GM19438 (cell line): ENCODE results near the gene OCEL1.
A peak's percentile ranks its signal among the peaks of the same experiment; 100 is the strongest.

Experiments used
- ATAC-seq: cut with Tn5 transposase; IDR thresholded peaks from one replicate; pipeline ENCODE4 v1.9.1; 2021; ENCODE audit warnings: low read depth; ENCODE audit not compliant: unreplicated experiment

Gene OCEL1

DNA sequence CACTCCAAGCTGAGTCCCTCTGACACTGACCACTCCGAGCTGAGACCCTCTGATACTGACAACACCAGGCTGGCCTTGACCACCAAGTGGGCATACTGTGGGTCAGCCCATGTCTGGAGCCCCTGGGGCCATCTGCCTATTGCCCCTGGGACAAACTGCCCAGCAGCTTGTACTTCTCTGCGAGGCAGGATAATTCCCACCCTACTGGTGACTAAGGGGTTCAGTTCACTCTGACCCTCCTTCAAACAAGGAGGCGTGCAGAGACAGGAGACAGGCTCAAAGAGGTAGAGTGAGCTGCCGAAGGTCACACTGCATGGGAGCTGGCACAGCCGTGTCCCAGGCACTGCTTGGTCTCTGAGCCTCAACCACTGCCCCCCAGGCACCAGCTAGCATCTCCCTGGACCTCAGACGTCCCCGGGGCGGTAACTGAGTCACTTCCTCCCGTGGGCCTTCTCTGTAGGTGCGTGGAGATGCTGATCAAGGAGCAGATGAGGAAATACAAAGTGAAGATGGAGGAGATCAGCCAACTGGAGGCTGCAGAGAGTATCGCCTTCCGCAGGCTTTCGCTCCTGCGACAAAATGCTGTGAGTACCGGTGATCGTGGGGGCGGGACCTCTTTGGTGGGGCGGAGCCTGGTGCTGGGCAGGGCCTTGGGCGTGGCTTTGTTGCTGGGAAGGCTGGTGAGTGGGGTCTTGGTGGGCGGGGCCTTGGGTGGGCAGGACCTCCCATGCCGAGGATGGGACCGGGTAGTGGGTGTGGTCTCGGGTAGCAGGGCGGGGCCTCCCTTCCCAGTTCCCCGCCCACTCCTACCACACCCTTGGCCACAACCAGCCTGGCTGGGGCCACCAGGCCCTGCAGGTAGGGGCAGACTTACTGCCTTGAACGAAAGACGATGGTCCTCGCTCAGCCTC lies 16.6 kb upstream of the OCEL1 start:
- ATAC-seq = no peak

DNA sequence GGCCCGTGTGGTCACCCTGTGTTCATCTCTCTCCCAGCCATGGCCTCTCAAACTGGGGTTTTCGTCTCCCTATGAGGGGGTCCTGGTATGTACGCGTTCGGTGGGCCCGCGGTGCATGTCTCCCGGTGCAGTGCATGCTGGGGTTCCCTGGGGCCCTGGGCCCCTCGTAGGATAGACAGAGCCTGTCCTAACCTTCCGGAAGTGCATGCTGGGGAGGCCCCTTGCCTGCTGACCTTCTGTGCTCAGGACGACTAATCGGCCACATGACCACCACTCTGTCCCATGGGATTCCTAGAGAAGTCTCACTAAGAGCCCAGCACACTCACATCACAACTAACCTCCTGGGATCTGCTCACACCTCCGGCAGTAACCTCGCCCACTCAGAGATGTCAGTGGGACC lies 15.7 kb upstream of the OCEL1 start:
- ATAC-seq = no peak

DNA sequence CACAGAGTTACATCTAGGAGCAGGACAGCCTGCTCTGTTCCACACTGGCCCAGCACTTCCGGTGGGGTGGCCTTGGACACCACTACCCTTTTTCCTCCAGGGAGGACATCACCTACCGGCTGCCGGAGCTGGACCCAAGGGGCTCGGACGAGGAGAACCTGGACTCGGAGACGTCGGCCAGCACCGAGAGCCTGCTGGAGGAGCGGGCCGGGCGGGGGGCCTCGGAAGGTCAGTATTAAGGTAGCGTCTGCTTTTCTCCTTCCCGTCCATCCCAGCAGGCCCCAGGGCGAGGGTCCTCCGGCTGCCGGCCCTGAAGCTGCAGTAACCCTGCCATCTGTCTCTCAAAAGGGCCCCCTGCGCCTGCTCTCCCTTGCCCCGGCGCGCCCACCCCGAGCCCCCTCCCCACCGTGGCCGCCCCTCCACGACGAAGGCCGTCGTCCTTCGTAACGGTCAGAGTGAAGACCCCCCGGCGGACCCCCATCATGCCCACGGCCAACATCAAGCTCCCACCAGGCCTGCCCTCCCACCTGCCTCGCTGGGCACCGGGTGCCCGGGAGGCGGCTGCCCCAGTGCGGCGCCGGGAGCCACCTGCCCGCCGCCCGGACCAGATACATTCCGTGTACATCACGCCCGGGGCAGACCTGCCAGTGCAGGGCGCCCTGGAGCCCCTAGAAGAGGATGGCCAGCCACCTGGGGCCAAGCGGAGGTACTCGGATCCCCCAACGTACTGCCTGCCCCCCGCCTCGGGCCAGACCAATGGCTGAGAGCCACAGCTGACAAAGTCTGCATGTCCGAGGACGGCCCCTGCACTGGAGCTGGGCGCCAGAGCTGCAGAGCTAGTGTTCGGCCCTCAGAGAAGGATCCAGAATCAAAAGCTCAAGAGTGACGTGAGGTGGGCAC lies 14.2 kb upstream of the OCEL1 start:
- ATAC-seq = no peak

DNA sequence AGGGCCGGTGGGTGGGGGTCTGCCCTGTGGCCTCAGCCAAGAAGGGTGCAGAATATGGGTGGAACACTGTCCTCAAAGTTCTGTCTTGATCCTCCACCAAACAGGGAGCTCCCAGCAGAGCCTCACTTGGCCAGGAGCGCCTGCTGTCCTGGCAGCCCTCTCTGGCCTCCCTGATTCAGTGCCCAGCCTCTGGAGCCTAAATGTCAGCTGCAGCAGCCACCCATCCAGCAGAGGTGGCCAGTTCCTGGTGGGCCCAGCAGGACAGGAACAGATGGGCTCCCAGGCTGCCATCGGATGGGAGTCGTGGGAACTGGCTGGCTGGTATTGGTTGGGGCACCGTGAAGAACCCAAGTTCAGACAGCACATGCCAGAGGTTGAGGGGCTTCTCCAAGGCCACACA lies 12.7 kb upstream of the OCEL1 start:
- ATAC-seq = no peak

DNA sequence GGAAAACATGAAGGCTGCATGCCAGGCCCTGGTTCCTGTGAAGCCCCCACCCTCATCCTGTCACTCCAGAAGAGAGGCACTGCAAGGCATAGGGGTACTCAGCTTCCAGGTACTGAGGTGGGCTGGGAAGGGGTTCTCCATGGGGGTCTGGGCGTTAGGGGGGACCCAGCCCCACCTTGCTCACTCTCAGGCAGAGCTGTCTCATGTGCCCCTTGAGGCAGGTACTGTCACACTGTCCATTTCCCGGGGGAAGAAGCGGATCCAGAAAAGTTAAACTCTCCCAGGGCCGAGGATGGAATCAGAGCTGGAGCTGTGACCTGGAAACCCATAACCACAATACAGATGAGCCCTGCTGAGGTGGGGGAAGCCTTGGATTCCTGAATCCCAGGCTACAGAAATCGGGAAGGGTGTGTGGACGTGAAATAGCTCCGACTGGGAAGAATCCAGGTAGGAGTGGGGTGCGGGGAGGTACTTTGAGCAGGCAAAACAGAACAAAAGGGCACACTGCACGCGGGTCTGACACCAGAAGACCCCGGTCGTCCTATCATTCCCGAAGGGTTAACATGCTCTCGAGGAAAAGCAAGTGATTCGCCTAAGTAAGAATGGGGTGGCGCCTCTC lies 11.4 kb upstream of the OCEL1 start:
- ATAC-seq = no peak

DNA sequence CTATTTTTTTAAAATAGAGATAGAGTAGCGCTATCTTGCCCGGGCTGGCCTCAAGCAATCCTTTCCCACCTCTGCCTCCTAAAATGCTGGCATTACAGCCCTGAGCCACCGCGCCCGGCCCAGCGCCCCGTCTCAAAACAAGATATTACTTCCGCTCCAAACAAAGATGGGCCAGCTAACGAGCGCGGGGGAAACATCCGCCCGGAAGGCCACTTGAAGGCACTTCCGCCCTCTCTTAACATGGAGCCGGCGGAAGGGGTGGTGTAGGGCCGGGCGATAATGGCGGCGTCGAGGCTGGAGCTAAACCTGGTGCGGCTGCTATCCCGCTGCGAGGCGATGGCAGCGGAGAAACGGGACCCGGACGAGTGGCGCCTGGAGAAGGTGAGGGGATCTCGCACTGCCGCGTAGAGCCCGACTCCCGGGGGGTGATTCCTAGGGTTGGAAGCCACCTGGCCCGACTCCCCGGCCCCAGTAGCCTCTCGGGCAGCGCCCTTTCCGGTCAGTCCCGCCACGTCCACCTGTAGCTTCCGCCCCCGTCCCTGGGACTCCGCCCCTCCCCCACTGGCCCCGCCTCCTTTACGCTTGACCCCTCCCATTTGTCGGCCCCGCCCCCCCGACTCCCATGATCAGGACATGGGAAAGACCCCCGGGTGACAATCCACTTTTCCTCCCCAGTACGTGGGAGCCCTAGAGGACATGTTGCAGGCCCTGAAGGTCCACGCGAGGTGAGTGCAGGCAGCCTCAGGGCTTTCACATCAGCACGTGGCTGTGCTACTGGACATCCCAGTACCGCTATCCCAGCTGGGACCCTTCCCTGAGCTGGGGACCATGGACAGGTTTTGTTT lies 10.7 kb upstream of the OCEL1 start, which contains the start of gene USE1:
USE1 (plus strand) TSS at position 231 of the 845 bp plus-strand sequence; CDS start at position 280, 49 bp downstream.
- peak; percentile 66 for ATAC-seq

DNA sequence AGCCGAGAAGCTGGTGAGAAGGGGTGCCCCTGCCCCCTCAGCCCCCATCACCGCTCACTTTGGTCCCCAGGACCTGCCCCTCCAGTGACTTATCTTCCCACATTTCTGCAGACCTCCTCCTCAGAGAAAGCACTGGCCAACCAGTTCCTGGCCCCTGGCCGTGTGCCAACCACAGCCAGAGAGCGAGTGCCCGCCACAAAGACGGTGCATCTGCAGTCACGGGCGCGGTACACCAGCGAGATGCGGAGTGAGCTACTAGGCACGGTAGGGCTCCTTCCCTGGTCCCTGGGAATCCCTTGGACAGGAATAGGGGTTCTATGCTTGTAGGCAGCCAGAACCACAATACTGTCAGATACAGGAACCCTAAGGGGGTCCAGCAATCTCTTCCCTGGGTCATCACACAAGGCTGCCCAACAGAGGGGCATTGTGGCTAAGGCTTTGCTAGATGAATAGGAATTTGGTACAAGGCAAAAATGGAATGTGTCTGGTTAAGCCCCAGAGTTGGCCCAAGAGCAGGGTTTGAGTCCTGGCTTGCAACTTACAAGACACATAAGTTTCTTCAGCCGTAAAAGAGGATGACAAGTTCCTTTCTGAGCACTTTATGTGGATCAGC lies 9.9 kb upstream of the OCEL1 start:
- ATAC-seq = no peak

DNA sequence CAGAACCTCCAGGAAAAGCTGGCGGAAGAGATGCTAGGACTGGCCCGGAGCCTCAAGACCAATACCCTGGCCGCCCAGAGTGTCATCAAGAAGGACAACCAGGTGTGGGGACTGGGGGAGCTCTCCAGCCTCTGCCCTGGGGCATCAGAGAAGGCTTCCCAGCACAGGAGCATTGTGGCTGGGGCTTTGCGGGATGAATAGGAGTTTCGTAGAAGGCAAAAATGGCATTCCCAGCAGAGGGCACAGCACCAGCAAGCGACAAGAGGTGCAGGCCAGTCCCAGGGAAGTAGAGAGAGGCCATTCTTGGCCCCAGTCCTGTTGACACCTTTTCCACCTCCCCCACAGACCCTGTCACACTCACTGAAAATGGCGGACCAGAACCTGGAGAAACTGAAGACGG lies 6.7 kb upstream of the OCEL1 start:
- ATAC-seq = no peak

DNA sequence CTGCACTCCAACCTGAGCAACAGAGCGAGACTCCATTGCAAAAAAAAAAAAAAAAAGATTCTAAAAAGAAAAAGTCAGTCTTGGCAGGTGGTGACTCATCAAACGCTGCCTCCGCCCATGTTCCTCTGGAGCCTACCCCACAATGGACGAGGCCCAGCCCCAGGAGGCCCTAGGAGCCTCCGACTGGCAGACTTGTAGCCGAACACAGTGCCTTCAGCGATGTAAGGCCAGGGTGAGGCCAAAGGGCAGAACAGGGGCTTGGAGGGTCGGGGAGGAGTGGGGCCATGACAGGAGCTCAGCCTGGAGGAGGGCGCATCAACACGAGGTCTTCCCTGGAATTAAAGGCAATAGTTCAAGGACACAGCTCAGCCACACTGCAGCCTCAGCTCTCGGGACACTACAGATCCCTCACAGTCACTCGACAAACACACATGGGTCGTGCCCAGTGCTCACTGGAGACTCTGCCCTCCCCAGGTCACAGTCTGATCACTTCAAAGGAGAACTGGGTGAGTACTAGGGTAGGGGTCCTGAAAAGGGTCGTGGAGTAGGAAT lies 5.7 kb upstream of the OCEL1 start:
- no peak for ATAC-seq

DNA sequence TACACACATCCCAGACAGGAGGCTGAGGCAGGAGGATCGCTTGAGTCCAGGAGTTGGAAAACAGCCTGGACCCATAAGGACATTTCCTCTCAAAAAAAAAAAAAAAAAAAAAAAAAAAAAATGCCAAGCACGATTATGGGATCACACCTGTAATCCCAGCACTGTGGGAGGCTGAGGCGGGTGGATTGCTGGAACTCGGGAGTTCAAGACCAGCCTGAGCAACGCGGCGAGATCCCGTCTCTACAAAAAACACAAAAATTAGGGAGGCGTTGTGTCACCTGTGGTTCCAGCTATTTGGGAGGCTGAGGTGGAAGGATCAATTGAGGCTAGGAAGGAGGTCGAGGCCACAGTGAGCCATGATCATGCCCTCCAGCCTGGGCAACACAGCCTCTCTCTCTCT lies 973 bp upstream of the OCEL1 start:
- no peak for ATAC-seq

DNA sequence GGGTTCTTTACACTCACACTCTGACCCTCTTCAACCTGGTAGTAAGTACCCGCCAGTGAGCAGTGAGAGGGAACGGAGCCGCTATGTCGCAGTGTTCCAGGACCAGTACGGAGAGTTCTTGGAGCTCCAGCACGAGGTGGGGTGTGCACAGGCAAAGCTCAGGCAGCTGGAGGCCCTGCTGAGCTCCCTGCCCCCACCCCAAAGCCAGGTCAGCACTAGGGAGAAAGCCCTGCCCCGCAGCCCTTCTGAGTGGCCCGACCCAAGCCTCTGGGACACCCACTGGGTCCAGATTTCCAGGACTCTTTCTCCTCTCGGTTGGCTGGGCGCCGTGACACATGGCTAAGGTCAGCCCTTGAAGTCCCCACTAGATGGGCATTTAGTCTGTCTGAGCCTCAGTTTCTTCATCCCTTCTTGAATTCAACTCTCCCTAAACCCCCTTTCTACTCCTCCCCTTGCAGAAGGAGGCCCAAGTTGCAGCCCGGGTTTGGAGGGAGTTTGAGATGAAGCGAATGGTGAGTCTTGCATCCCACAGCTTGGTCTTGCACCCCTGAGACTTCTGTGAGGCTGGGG lies 1.9 kb downstream of the OCEL1 start:
- ATAC-seq = no peak

DNA sequence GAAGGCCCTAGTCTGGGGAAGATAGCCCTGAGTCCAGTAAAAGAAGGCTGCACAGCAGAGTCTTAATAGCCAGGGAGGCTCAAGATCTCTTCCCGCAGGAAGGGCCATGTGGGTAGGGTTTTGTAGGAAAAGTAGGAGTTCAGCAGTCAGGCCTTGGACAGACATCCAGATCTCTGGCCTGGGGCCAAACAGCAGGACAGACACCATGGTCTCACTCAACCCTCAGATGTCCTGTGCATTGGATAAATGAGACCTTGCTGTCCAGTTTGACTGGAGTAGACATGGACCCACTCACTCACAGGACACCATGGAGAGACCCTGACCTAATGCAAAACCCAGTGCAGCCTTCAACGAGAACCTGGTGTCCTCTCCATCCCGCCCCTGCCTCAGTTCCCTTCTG lies 3.9 kb downstream of the OCEL1 start:
- ATAC-seq = no peak

DNA sequence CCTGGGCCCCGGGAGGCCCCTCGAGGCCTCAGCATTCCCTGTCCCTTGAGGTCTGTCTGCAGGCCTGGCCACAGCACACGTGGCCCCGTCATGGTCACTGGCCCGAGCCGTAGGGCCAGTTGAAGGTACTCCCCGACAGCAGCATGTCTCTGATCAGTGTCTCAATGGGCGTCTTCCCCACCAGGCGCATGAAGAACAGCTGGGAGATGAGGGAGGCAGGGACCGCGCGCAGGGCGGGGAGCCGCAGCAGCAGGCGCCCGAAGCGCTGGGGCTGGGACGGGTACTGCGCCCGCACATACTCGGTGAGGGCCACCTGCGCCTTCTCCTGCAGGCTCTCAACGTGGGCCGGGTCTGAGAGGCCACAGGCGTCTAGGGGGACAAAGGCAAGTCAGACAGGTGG lies 6.2 kb downstream of the OCEL1 start:
- ATAC-seq = no peak

DNA sequence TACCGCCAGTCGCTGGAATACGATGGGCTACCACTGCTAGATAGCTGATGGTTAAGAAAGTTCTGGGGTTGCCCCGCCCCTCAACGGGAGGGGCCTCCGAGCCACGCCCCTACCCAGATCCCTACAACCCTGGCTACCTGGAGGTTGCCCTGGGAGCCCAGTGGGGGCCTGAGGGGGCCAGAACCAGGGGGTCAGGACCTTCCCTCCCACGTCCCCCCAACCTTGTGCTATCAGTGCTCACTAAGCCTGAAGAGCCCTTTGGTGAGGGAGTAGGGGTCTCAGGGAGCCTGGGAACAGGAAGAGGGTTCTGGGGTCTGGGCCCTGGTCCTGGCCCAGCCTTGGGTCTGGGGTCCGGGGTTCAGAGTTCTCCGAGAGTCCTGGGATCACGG lies 8.9 kb downstream of the OCEL1 start:
- peak; percentile 64 for ATAC-seq

DNA sequence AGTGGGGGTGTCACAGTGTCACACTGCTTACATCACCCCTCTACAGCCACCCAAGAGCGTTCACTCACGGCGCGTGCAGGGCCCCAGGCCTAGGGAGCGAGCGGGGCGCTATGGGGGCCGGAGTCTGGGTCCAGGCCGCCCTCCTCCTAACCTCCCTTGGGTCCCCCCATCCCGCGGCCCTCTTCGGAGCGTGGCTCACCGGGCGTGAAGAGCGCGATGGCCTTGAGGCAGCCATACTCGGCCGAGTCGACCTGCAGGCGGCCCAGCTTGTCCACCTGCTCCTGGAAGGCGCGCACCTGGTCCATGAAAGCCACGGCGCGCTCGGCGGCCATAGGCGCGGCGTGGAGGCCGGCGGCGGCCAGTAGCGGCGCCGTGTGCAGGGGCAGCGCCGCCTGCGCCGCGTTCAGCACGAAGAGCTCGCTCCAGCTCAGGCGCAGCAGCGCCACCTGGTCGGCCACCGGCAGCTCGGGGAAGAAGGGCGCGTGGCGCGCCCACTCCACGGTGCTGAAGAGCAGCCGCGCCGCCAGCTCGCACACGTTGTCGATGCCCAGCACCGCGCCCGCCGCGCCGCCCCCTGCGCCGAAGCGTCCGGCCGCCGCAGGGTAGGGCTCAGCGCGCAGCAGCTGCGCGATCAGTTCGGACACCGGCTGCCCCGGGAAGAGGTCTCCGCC lies 9.4 kb downstream of the OCEL1 start:
- peak; percentile 61 for ATAC-seq

DNA sequence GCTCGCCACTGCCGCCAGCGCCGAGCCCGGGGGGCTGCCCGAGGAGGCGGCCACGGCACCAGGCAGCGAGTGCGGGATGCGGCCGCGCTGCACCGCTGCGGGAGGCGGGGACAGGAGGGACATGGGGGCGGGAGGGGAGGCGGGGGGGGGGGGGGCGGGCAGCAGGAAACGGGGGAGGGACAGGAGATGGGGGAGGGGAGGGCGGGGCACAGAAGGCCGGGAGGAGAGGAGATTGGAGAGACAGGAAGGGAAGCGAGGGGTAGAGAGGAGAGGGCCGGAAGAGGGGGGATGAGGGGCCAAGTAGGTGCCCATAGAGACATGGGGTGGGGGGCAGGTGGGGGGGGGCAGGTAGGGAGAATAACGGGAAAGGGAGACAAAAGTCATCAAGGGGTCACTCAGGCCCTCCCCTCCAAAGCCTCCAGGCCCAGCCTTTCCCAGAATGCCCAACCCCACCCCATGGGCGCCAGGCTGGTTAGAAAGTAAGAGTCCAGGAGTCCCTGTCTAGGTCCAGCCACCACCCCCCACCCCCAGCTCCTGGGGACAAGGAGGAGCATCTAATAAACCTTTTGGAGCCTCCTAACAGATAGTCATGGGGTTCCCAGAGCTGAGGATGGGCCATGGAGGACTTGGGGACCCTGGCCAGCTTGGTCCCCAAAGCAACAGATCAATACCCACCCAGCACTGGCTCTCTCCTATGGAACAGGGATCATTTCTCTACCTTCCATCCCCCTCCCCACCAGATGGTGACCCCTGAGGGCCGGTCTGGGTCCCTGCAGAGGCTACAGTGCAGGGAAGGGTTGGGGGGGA lies 10.1 kb downstream of the OCEL1 start:
- ATAC-seq = peak; percentile 31

DNA sequence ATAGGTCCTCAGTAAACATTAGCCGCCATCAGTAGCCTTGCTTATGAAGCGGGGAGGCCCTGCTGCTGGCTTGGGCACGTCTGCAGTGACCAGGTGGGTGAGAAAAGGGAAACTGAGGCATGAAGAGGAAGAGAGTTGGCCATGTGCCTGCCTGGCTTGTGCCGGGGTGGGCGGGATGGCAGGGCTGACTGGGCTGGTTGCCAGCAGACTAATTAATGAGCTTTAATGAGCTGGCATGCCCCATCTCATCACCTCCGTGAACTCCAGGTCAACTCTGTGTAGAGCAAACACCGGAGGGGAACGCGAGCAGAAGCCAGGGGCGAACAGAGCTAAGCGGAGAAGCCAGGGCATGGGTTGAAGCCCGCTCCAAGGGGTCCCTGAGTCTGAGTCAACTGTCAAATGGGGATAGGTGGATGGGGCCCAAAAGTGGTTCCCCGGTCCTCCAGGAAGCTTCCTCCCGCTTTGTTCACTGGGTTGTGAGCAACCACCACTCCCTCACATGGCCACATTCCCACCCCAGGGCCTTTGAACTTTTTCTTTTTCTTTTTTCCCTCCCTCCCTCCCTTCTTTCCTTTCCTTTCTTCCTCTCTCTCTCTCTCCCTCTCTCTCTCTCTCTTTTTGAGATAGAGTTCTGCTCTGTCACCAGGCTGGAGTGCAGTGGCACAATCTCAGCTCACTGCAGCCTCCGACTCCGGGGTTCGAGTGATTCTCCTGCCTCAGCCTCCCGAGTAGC lies 11.0 kb downstream of the OCEL1 start:
- no peak for ATAC-seq
